SKM-1 (cell line): ENCODE measurements around the gene SERPINA10.

ENCODE experiments used
- DNase-seq: peaks from one replicate; lab custom pipeline; 2025; ENCODE audit not compliant: unreplicated experiment; lab: John Stamatoyannopoulos, UW

The SERPINA10 gene

GRCh38 chr14:94292872-94293577 is at the start of gene SERPINA10:
Gene SERPINA10, minus strand, starts transcription at chr14:94293268. Its CDS starts 2,675 bp downstream, at chr14:94290593.
- DNase-seq: no peak

- no peak for DNase-seq
Observed at GRCh38 chr14:94342334-94342934, 49.4 kb upstream of the SERPINA10 start.

- no peak for DNase-seq
Observed at GRCh38 chr14:94341656-94342333, 48.7 kb upstream of the SERPINA10 start.

GRCh38 chr14:94340533-94340932 is 47.5 kb upstream of the SERPINA10 start:
- DNase-seq: no peak

GRCh38 chr14:94338023-94338422 is 45.0 kb upstream of the SERPINA10 start:
- DNase-seq: no peak

- no peak for DNase-seq
Observed at GRCh38 chr14:94337274-94337673, 44.2 kb upstream of the SERPINA10 start.

GRCh38 chr14:94334872-94335271 is 41.8 kb upstream of the SERPINA10 start:
- DNase-seq: no peak

GRCh38 chr14:94332587-94332986 is 39.5 kb upstream of the SERPINA10 start:
- no peak for DNase-seq

- no peak for DNase-seq
Observed at GRCh38 chr14:94332063-94332583, 39.1 kb upstream of the SERPINA10 start.

- no peak for DNase-seq
Observed at GRCh38 chr14:94331462-94331861, 38.4 kb upstream of the SERPINA10 start.

- DNase-seq: no peak
Observed at GRCh38 chr14:94330857-94331256, 37.8 kb upstream of the SERPINA10 start.

GRCh38 chr14:94330432-94330831 is 37.4 kb upstream of the SERPINA10 start:
- no peak for DNase-seq

- DNase-seq: no peak
Observed at GRCh38 chr14:94329857-94330256, 36.8 kb upstream of the SERPINA10 start.

- no peak for DNase-seq
Observed at GRCh38 chr14:94328196-94328595, 35.1 kb upstream of the SERPINA10 start.

GRCh38 chr14:94322648-94323570 is 29.8 kb upstream of the SERPINA10 start, which contains the start of gene SERPINA6:
Gene SERPINA6, minus strand, starts transcription at chr14:94323336. Its CDS starts 8,688 bp downstream, at chr14:94314648.
- no peak for DNase-seq

GRCh38 chr14:94321421-94322271 is 28.6 kb upstream of the SERPINA10 start:
- DNase-seq: no peak

- no peak for DNase-seq
Observed at GRCh38 chr14:94320243-94320642, 27.2 kb upstream of the SERPINA10 start.

- no peak for DNase-seq
Observed at GRCh38 chr14:94317259-94317658, 24.2 kb upstream of the SERPINA10 start.

GRCh38 chr14:94316692-94317091 is 23.6 kb upstream of the SERPINA10 start:
- DNase-seq: no peak

- DNase-seq: no peak
Observed at GRCh38 chr14:94314890-94315289, 21.8 kb upstream of the SERPINA10 start.
